Gastroesophageal sphincter (tissue), 4 donors: ENCODE results near the gene CDK9. TPM values are rescaled to one million over a fixed set of nuclear protein-coding genes. Genes with fewer than 3 reads are reported as not detected.
A peak's percentile ranks its signal among the peaks of the same experiment; 100 is the strongest.

ENCODE experiments used
- ATAC-seq: fragments of 150-250 bp; one replicate; pipeline ENCODE4 v1.9.1; 2016; ENCODE audit warnings: mild to moderate bottlenecking, moderate library complexity
- H3K27ac ChIP-seq, 4 donors: fragments of 200-600 bp; sonication (generic) in 3 of 4; 1 replicate in 3 of 4; 2 replicates in 1 of 4; pipeline ENCODE4 v1.5.1; 2016 to 2019
- H3K27me3 ChIP-seq: fragments of 200-600 bp; sonication (generic); one replicate; pipeline ENCODE4 v1.5.1; 2019
- H3K36me3 ChIP-seq, 2 donors: fragments of 200-600 bp; sonication (generic); one replicate each; pipeline ENCODE4 v1.5.1; 2019; ENCODE audit warnings: control low read depth in 1 of 2
- H3K4me1 ChIP-seq, 3 donors: fragments of 200-600 bp; sonication (generic); 1 replicate in 2 of 3; 2 replicates in 1 of 3; pipeline ENCODE4 v1.5.1; 2016 to 2019; ENCODE audit warnings: control low read depth in 2 of 3
- H3K4me3 ChIP-seq, 2 donors: fragments of 200-600 bp; sonication (generic); one replicate each; pipeline ENCODE4 v1.5.1; 2019; ENCODE audit warnings: mild to moderate bottlenecking in 1 of 2, moderate library complexity in 1 of 2
- H3K9me3 ChIP-seq, 3 donors: fragments of 200-600 bp; sonication (generic); one replicate each; pipeline ENCODE4 v1.5.1; 2017 to 2019; ENCODE audit warnings: control low read depth in 2 of 3
- EP300 ChIP-seq: sonication (generic); formaldehyde crosslinking; IDR thresholded peaks from one replicate; pipeline ENCODE4 v1.6.1; 2017; ENCODE audit warnings: antibody characterized with exemption, mild to moderate bottlenecking
- POLR2A ChIP-seq, 2 donors: fragments of 450-650 bp; IDR thresholded peaks; one replicate each; pipeline ENCODE4 v1.6.1; 2017; ENCODE audit warnings: antibody characterized with exemption in 2 of 2, mild to moderate bottlenecking in 2 of 2, moderate library complexity in 1 of 2
- POLR2AphosphoS5 ChIP-seq: sonication (generic); formaldehyde crosslinking; IDR thresholded peaks from one replicate; pipeline ENCODE4 v1.6.1; 2017; ENCODE audit warnings: antibody characterized with exemption
- WGBS, 2 donors: methylation state at CpG; one replicate each; pipeline ENCODE4 v1.1.5; 2018; ENCODE audit warnings: low coverage in 1 of 2; 5-methylcytosine and 5-hydroxymethylcytosine counted together
- total RNA-seq, 4 donors: library from RNA; depleted of rRNA; stranded (reverse); fragments of >200 nt; gene quantifications; one replicate each; pipeline ENCODE4 v1.1.0, GENCODE V29; 2016
- TF ChIP-seq, protein P1 (sequence below), 4 experiments: fragments of 200-600 bp in 2 of 4; fragments of 450-650 bp in 2 of 4; sonication (generic) in 1 of 4; IDR thresholded peaks; one replicate each; pipeline ENCODE4 v1.5.1; 2017 to 2019; ENCODE audit warnings: antibody characterized with exemption in 4 of 4, mild to moderate bottlenecking in 2 of 4, moderate library complexity in 2 of 4

Gene CDK9
- total RNA-seq, 4 donors from 2014 or later, result 81.8 to 92.8 (median 86.5) TPM

DNA sequence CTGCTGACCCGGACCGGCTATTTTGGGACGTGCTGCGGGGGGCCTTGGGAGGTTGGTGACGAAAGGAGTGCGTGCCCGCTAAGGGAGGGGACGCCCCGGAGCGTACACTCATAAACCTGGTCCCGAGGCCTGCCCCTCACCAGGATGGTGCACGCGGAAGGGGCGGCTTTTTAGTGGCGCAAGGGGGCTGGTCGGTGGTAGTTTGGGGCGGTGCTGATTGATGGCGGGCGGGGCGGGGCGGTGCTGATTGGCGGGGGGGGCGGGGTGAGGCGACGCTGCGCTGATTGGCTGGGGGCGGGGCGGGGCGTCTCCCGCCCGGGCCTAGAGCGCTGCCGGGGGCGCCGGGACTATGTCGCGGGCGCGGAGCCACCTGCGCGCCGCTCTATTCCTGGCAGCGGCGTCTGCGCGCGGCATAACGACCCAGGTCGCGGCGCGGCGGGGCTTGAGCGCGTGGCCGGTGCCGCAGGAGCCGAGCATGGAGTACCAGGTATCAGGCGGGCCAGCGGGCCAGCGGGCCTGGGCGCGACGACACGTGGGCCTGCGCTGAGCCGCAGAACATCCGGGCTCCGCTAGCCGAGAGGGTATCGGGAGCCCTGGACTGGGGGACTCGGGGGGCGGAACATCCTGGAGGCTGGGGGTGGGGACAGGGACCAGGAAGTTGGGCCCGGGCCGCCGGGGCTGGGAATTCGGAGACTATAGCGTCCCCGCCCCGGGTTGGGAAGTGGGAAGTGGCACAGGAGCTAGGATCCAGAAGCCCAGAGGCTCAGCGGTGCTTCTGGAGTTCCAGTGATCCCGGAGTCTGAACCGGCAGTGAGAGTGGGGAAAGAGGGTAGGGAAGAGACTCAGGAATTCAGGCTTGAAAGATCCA lies 17.0 kb downstream of the CDK9 start, which contains the start of gene FPGS:
TSS of gene FPGS (plus strand) at position 307 of the 868 bp plus-strand sequence. CDS start at position 350, 43 bp downstream.
- WGBS, 2 donors, result 0 to 3% methylated on average over 4 to 6 of the region's 83 CpGs
- TF ChIP-seq EP300, result no peak
- TF ChIP-seq POLR2AphosphoS5, result peak; percentile 49
- TF ChIP-seq, protein P1, sequence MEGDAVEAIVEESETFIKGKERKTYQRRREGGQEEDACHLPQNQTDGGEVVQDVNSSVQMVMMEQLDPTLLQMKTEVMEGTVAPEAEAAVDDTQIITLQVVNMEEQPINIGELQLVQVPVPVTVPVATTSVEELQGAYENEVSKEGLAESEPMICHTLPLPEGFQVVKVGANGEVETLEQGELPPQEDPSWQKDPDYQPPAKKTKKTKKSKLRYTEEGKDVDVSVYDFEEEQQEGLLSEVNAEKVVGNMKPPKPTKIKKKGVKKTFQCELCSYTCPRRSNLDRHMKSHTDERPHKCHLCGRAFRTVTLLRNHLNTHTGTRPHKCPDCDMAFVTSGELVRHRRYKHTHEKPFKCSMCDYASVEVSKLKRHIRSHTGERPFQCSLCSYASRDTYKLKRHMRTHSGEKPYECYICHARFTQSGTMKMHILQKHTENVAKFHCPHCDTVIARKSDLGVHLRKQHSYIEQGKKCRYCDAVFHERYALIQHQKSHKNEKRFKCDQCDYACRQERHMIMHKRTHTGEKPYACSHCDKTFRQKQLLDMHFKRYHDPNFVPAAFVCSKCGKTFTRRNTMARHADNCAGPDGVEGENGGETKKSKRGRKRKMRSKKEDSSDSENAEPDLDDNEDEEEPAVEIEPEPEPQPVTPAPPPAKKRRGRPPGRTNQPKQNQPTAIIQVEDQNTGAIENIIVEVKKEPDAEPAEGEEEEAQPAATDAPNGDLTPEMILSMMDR (IDR thresholded peaks at IDR 0.05), result peak in 1 of 4 experiments; percentile 9
- TF ChIP-seq POLR2A (IDR thresholded peaks at IDR 0.05), result peak; percentile 74 to 82
- H3K9me3 ChIP-seq, result no peaks in the 10 kb centered on the region
- peaks cover 0 to 35% (median 19%) of the 10 kb centered on the region in 3 donors for H3K4me1 ChIP-seq
- no peaks in the 10 kb centered on the region for H3K27me3 ChIP-seq
- H3K36me3 ChIP-seq, result peaks cover 0 to 28% of the 10 kb centered on the region in 2 donors
- ATAC-seq, result peak; percentile 93
- peak within 1 kb of the TSS; percentile 63 to 74 for H3K4me3 ChIP-seq
- H3K27ac ChIP-seq, result peak within 1 kb of the TSS; percentile 76 to 97 (median 92)

DNA sequence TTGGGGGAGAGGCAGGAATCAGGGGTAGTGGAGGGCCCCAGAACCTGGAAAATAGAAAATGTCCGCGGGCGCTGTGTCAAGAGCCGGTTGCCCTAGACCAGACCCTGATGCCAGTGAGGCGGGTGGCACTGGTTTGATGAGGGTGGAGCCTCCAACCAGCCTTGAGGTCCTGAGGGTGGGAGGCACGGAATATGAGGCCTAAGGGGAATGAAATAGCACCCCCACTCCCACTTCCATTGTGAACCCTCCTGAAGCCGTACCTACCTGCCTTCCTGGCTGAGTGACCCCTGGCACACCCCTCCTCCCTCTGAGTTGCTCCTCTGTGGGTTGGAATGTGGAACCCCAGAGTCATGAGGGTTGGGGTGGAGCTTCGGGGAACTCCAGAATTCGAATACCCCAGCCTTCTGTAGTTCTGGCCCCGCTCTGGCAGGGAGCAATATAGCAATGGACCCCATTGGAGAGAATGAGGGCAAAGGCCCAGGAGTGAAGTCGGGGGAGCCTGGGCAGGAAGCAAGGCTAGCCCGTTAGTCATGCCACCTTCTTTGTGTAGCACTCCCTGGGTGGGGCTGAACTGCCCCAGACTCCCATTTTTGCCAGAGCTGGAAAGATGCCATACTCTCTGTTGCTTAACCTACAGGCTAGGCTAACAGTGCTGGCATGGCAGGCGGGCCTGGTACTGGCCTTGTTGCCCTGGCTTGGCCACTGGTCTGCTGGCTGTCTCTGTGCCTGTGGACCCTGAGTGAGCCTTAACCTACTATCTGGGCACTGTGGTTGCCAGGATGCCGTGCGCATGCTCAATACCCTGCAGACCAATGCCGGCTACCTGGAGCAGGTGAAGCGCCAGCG lies 17.9 kb downstream of the CDK9 start:
- peaks cover 0 to 37% of the 10 kb centered on the region in 2 donors for H3K36me3 ChIP-seq
- peak overlapping the region; percentile 76 to 97 (median 92) for H3K27ac ChIP-seq
- no peaks in the 10 kb centered on the region for H3K27me3 ChIP-seq
- TF ChIP-seq POLR2A (IDR thresholded peaks at IDR 0.05) (no peak), POLR2AphosphoS5 (no peak), EP300 (no peak)
- TF ChIP-seq, protein P1 (IDR thresholded peaks at IDR 0.05), result no peak
- H3K9me3 ChIP-seq, result no peaks in the 10 kb centered on the region
- H3K4me3 ChIP-seq, result peak overlapping the region; percentile 63 to 74
- no peak for ATAC-seq
- peaks cover 0 to 35% (median 19%) of the 10 kb centered on the region in 3 donors for H3K4me1 ChIP-seq
- WGBS, 2 donors, result 15 to 22% methylated on average over 7 to 8 of the region's 18 CpGs

DNA sequence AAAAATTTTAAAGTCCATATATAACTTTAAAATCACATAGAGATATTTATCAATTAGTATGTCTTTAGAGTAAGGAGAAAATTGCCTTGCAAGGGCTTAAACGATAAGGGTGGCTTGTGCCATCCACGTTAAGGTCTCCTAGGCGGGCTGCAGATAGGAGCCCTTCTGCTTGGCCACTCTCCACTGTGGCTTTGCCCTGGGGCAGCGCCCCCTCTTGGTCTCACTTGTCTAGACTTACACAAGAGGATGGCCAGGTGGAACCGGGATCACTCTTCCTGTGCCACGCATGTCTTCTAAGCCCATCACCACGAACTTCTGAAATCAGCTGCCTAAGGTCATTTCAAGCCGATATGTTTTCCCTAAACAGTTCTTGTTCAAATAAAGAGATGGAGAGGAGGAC lies 19.8 kb downstream of the CDK9 start:
- 50 to 58% methylated on average over 4 to 5 of the region's 8 CpGs for WGBS, 2 donors
- ATAC-seq, result no peak
- H3K27me3 ChIP-seq, result no peaks in the 10 kb centered on the region
- H3K4me3 ChIP-seq, result no peak overlapping the region
- H3K27ac ChIP-seq, result no peak overlapping the region
- H3K9me3 ChIP-seq, result no peaks in the 10 kb centered on the region
- H3K4me1 ChIP-seq, result peaks cover 0 to 48% (median 19%) of the 10 kb centered on the region in 3 donors
- H3K36me3 ChIP-seq, result peaks cover 0 to 56% of the 10 kb centered on the region in 2 donors
- TF ChIP-seq EP300 (no peak), POLR2A (IDR thresholded peaks at IDR 0.05) (no peak), POLR2AphosphoS5 (no peak)
- TF ChIP-seq, protein P1 (IDR thresholded peaks at IDR 0.05), result peak in 1 of 4 experiments; percentile 15

DNA sequence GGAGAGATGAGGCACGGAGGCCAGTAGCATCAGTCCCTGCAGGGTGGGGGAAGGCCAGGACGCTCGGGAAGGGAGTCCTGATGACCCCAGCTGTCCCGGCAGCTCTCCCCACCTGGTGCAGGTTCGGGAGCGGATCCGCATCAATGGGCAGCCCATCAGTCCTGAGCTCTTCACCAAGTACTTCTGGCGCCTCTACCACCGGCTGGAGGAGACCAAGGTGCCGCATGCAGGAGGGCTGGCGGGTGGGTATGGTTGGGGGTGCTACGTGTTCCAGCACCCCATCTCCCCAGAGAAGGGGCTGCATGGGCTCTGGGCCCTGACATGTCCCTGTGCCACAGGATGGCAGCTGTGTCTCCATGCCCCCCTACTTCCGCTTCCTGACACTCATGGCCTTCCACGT lies 21.0 kb downstream of the CDK9 start:
- no peak for ATAC-seq
- H3K36me3 ChIP-seq, result peaks cover 0 to 69% of the 10 kb centered on the region in 2 donors
- H3K27ac ChIP-seq, result no peak overlapping the region
- WGBS, 2 donors, result 75 to 91% methylated on average over 3 to 6 of the region's 14 CpGs
- no peak for TF ChIP-seq POLR2A (IDR thresholded peaks at IDR 0.05)
- TF ChIP-seq POLR2AphosphoS5, result no peak
- no peak for TF ChIP-seq EP300
- TF ChIP-seq, protein P1 (IDR thresholded peaks at IDR 0.05), result no peak
- H3K9me3 ChIP-seq, result no peaks in the 10 kb centered on the region
- peaks cover 0 to 42% (median 15%) of the 10 kb centered on the region in 3 donors for H3K4me1 ChIP-seq
- H3K27me3 ChIP-seq, result no peaks in the 10 kb centered on the region
- H3K4me3 ChIP-seq, result no peak overlapping the region
